IgD-negative memory B cell (primary cell): ENCODE measurements around the gene DPEP2. TPM values are rescaled to one million over a fixed set of nuclear protein-coding genes. Genes with fewer than 3 reads are reported as not detected.
A peak's percentile ranks its signal among the peaks of the same experiment; 100 is the strongest.

Experiments
- H3K27ac Mint-ChIP-seq, 3 donors: one replicate each; pipeline ENCODE4 v1.8.0; 2020 to 2022; ENCODE audit warnings: mild to moderate bottlenecking in 3 of 3, mixed read lengths in 3 of 3, moderate library complexity in 1 of 3
- H3K27me3 Mint-ChIP-seq: one replicate; pipeline ENCODE4 v1.8.0; 2021; ENCODE audit warnings: mixed read lengths
- H3K36me3 Mint-ChIP-seq: one replicate; pipeline ENCODE4 v1.8.0; 2020; ENCODE audit warnings: mild to moderate bottlenecking, mixed read lengths
- H3K4me1 Mint-ChIP-seq, 3 donors: one replicate each; pipeline ENCODE4 v1.8.0; 2020 to 2022; ENCODE audit warnings: mixed read lengths in 3 of 3, mild to moderate bottlenecking in 1 of 3
- H3K4me3 Mint-ChIP-seq, 4 donors: one replicate each; pipeline ENCODE4 v1.8.0; 2020 to 2022; ENCODE audit warnings: mild to moderate bottlenecking in 4 of 4, mixed read lengths in 4 of 4, moderate library complexity in 3 of 4
- H3K9me3 Mint-ChIP-seq, 3 donors: one replicate each; pipeline ENCODE4 v1.8.0; 2020 to 2021; ENCODE audit warnings: mixed read lengths in 3 of 3, mild to moderate bottlenecking in 1 of 3
- polyA plus RNA-seq: library from polyadenylated mRNA; unstranded; fragments of 300-500 nt; fragmentation: Illumina TruSeq; gene quantifications from one replicate; pipeline ENCODE4 v1.2.3, GENCODE V29; 2021

The DPEP2 gene
- polyA plus RNA-seq, 1 donor from 2014 or later = 45.3 TPM

GRCh38 chr16:67962135-67962534 lies 37.1 kb downstream of the DPEP2 start:
- Mint-ChIP-seq H3K9me3 (no peaks in the 10 kb centered on the region), H3K4me1 (peaks cover 0 to 9% (median 8%) of the 10 kb centered on the region in 3 donors), H3K27ac (no peak overlapping the region), H3K27me3 (no peaks in the 10 kb centered on the region), H3K4me3 (no peak overlapping the region), H3K36me3 (peaks cover 8% of the 10 kb centered on the region)

GRCh38 chr16:67961551-67961957 lies 37.7 kb downstream of the DPEP2 start:
- Mint-ChIP-seq H3K9me3 (no peaks in the 10 kb centered on the region), H3K4me1 (peaks cover 0 to 6% (median 6%) of the 10 kb centered on the region in 3 donors), H3K36me3 (peaks cover 8% of the 10 kb centered on the region), H3K4me3 (no peak overlapping the region), H3K27me3 (no peaks in the 10 kb centered on the region), H3K27ac (no peak overlapping the region)

- Mint-ChIP-seq H3K4me1 (peaks cover 0 to 6% (median 3%) of the 10 kb centered on the region in 3 donors), H3K36me3 (peaks cover 8% of the 10 kb centered on the region), H3K27me3 (no peaks in the 10 kb centered on the region), H3K9me3 (no peaks in the 10 kb centered on the region), H3K4me3 (no peak overlapping the region), H3K27ac (no peak overlapping the region)
These were observed 39.6 kb downstream of the DPEP2 start for GRCh38 chr16:67959536-67960329.

GRCh38 chr16:67957622-67958021 lies 41.7 kb downstream of the DPEP2 start:
- Mint-ChIP-seq H3K4me1 (no peaks in the 10 kb centered on the region), H3K36me3 (peaks cover 3% of the 10 kb centered on the region), H3K9me3 (no peaks in the 10 kb centered on the region), H3K4me3 (no peak overlapping the region), H3K27ac (no peak overlapping the region), H3K27me3 (no peaks in the 10 kb centered on the region)

- H3K27ac Mint-ChIP-seq = peak overlapping the region in 1 of 3 donors; percentile 17
- H3K27me3 Mint-ChIP-seq = no peaks in the 10 kb centered on the region
- peak overlapping the region in 1 of 4 donors; percentile 54 for H3K4me3 Mint-ChIP-seq
- H3K4me1 Mint-ChIP-seq = peaks cover 0 to 3% (median 0%) of the 10 kb centered on the region in 3 donors
- no peaks in the 10 kb centered on the region for H3K9me3 Mint-ChIP-seq
- H3K36me3 Mint-ChIP-seq = no peaks in the 10 kb centered on the region
These were observed 44.7 kb downstream of the DPEP2 start for GRCh38 chr16:67954421-67955196.

GRCh38 chr16:67953641-67954375 lies 45.5 kb downstream of the DPEP2 start:
- Mint-ChIP-seq H3K36me3 (no peaks in the 10 kb centered on the region), H3K4me1 (peaks cover 0 to 3% (median 0%) of the 10 kb centered on the region in 3 donors), H3K4me3 (no peak overlapping the region), H3K27me3 (no peaks in the 10 kb centered on the region), H3K9me3 (no peaks in the 10 kb centered on the region), H3K27ac (no peak overlapping the region)

GRCh38 chr16:67951485-67951884 lies 47.8 kb downstream of the DPEP2 start:
- H3K4me3 Mint-ChIP-seq = no peak overlapping the region
- H3K9me3 Mint-ChIP-seq = no peaks in the 10 kb centered on the region
- H3K4me1 Mint-ChIP-seq = peaks cover 0 to 3% (median 0%) of the 10 kb centered on the region in 3 donors
- H3K27me3 Mint-ChIP-seq = no peaks in the 10 kb centered on the region
- no peak overlapping the region for H3K27ac Mint-ChIP-seq
- no peaks in the 10 kb centered on the region for H3K36me3 Mint-ChIP-seq

GRCh38 chr16:67950335-67950843 lies 48.9 kb downstream of the DPEP2 start:
- no peaks in the 10 kb centered on the region for H3K27me3 Mint-ChIP-seq
- peak overlapping the region in 1 of 4 donors; percentile 17 for H3K4me3 Mint-ChIP-seq
- no peak overlapping the region for H3K27ac Mint-ChIP-seq
- H3K4me1 Mint-ChIP-seq = peaks cover 0 to 3% (median 0%) of the 10 kb centered on the region in 3 donors
- H3K9me3 Mint-ChIP-seq = no peaks in the 10 kb centered on the region
- no peaks in the 10 kb centered on the region for H3K36me3 Mint-ChIP-seq

GRCh38 chr16:67949645-67950044 lies 49.6 kb downstream of the DPEP2 start:
- no peaks in the 10 kb centered on the region for H3K9me3 Mint-ChIP-seq
- no peaks in the 10 kb centered on the region for H3K36me3 Mint-ChIP-seq
- no peak overlapping the region for H3K4me3 Mint-ChIP-seq
- no peaks in the 10 kb centered on the region for H3K27me3 Mint-ChIP-seq
- H3K27ac Mint-ChIP-seq = no peak overlapping the region
- peaks cover 0 to 3% (median 0%) of the 10 kb centered on the region in 3 donors for H3K4me1 Mint-ChIP-seq

GRCh38 chr16:67948015-67948414 lies 51.3 kb downstream of the DPEP2 start:
- Mint-ChIP-seq H3K4me1 (peaks cover 0 to 3% (median 0%) of the 10 kb centered on the region in 3 donors), H3K27me3 (no peaks in the 10 kb centered on the region), H3K36me3 (no peaks in the 10 kb centered on the region), H3K27ac (no peak overlapping the region), H3K9me3 (no peaks in the 10 kb centered on the region), H3K4me3 (no peak overlapping the region)

GRCh38 chr16:67946966-67947558 lies 52.2 kb downstream of the DPEP2 start:
- no peak overlapping the region for H3K27ac Mint-ChIP-seq
- peaks cover 0 to 3% (median 2%) of the 10 kb centered on the region in 3 donors for H3K4me1 Mint-ChIP-seq
- H3K27me3 Mint-ChIP-seq = no peaks in the 10 kb centered on the region
- no peaks in the 10 kb centered on the region for H3K9me3 Mint-ChIP-seq
- no peak overlapping the region for H3K4me3 Mint-ChIP-seq
- H3K36me3 Mint-ChIP-seq = peaks cover 2% of the 10 kb centered on the region

GRCh38 chr16:67946128-67946569 lies 53.1 kb downstream of the DPEP2 start:
- H3K4me1 Mint-ChIP-seq = peaks cover 0 to 6% (median 4%) of the 10 kb centered on the region in 3 donors
- H3K36me3 Mint-ChIP-seq = peaks cover 2% of the 10 kb centered on the region
- no peaks in the 10 kb centered on the region for H3K27me3 Mint-ChIP-seq
- H3K9me3 Mint-ChIP-seq = no peaks in the 10 kb centered on the region
- H3K27ac Mint-ChIP-seq = no peak overlapping the region
- no peak overlapping the region for H3K4me3 Mint-ChIP-seq

GRCh38 chr16:67945392-67945933 lies 53.8 kb downstream of the DPEP2 start:
- no peaks in the 10 kb centered on the region for H3K27me3 Mint-ChIP-seq
- H3K4me3 Mint-ChIP-seq = no peak overlapping the region
- peaks cover 0 to 6% (median 5%) of the 10 kb centered on the region in 3 donors for H3K4me1 Mint-ChIP-seq

GRCh38 chr16:67944690-67945391 lies 54.4 kb downstream of the DPEP2 start:
- H3K4me3 Mint-ChIP-seq = no peak overlapping the region
- H3K9me3 Mint-ChIP-seq = no peaks in the 10 kb centered on the region

More at GRCh38 chr16:67945392-67945933, 53.8 kb downstream of the DPEP2 start:
- Mint-ChIP-seq H3K9me3 (no peaks in the 10 kb centered on the region), H3K36me3 (peaks cover 2% of the 10 kb centered on the region), H3K27ac (no peak overlapping the region)

More at GRCh38 chr16:67944690-67945391, 54.4 kb downstream of the DPEP2 start:
- H3K27me3 Mint-ChIP-seq = no peaks in the 10 kb centered on the region
- H3K4me1 Mint-ChIP-seq = peaks cover 5 to 11% (median 11%) of the 10 kb centered on the region in 3 donors
- H3K36me3 Mint-ChIP-seq = peaks cover 2% of the 10 kb centered on the region
- H3K27ac Mint-ChIP-seq = no peak overlapping the region
